Thymus (tissue), 11 donors: ENCODE measurements around the gene WAC. TPM values are rescaled to one million over a fixed set of nuclear protein-coding genes. Genes with fewer than 3 reads are reported as not detected.
"Not testable (repeated sequence)": the region's sequence is repeated elsewhere in the genome, so short reads cannot be mapped to it uniquely, and the experiment has no call there.

Experiments
- DNase-seq, 9 donors: peaks; one replicate each; pipeline ENCODE4 v3.0.0-alpha.2; 2013; ENCODE audit warnings: low spot score in 9 of 9, low read depth in 6 of 9, missing footprints in 1 of 9
- H3K27ac ChIP-seq, 2 donors: one replicate each; pipeline ENCODE4 v1.5.1; 2013; ENCODE audit warnings: control low read depth in 1 of 2, low read depth in 1 of 2, low read length in 1 of 2, mild to moderate bottlenecking in 1 of 2, moderate library complexity in 1 of 2
- H3K27me3 ChIP-seq, 2 donors: one replicate each; pipeline ENCODE4 v1.5.1; 2013; ENCODE audit warnings: low read length in 1 of 2; ENCODE audit not compliant: control insufficient read depth in 2 of 2, insufficient read depth in 1 of 2
- H3K36me3 ChIP-seq, 2 donors: one replicate each; pipeline ENCODE4 v1.5.1; 2013; ENCODE audit warnings: low read length in 1 of 2, mild to moderate bottlenecking in 1 of 2, moderate library complexity in 1 of 2; ENCODE audit not compliant: control insufficient read depth in 2 of 2, insufficient read depth in 2 of 2
- H3K4me1 ChIP-seq, 2 donors: one replicate each; pipeline ENCODE4 v1.5.1; 2013; ENCODE audit warnings: low read length in 2 of 2; ENCODE audit not compliant: control insufficient read depth in 2 of 2, insufficient read depth in 2 of 2
- H3K4me3 ChIP-seq, 2 donors: one replicate each; pipeline ENCODE4 v1.5.1; 2013; ENCODE audit warnings: low read length in 2 of 2, control low read depth in 1 of 2, mild to moderate bottlenecking in 1 of 2
- H3K9me3 ChIP-seq, 2 donors: one replicate each; pipeline ENCODE4 v1.5.1; 2013; ENCODE audit warnings: low read length in 1 of 2, mild to moderate bottlenecking in 1 of 2; ENCODE audit not compliant: control insufficient read depth in 2 of 2, insufficient read depth in 1 of 2
- WGBS: extraction: QIAGEN DNeasy Blood & Tissue Kit; methylation state at CpG from one replicate; pipeline ENCODE4 v1.1.7; 2013; 5-methylcytosine and 5-hydroxymethylcytosine counted together
- polyA plus RNA-seq: library from polyadenylated mRNA; stranded (reverse); fragments of 200-250 nt; gene quantifications from one replicate; pipeline ENCODE4 v1.2.3, GENCODE V29; 2013
- total RNA-seq: library from RNA; stranded (reverse); fragments of 120-200 nt; gene quantifications from one replicate; pipeline ENCODE4 v1.2.4, GENCODE V29; 2013
- donor health status: healthy.

The WAC gene
- total and polyA plus RNA-seq, 2 donors = 54.2 to 70.5 TPM

GRCh38 chr10:28570598-28570997 lies 37.7 kb downstream of the WAC start:
- no peak for DNase-seq
- WGBS = 92% methylated on average over 1 of the region's 1 CpG
- H3K27ac ChIP-seq = no peak overlapping the region
- H3K27me3 ChIP-seq = no peaks in the 10 kb centered on the region
- H3K36me3 ChIP-seq = peaks cover 6 to 41% of the 10 kb centered on the region in 2 donors
- no peaks in the 10 kb centered on the region for H3K4me1 ChIP-seq
- H3K4me3 ChIP-seq = no peak overlapping the region
- no peaks in the 10 kb centered on the region for H3K9me3 ChIP-seq

- no peak for DNase-seq
- Histone ChIP-seq H3K36me3 (peaks cover 6 to 34% of the 10 kb centered on the region in 2 donors), H3K4me3 (no peak overlapping the region), H3K27me3 (no peaks in the 10 kb centered on the region), H3K27ac (no peak overlapping the region), H3K9me3 (no peaks in the 10 kb centered on the region), H3K4me1 (no peaks in the 10 kb centered on the region)
- WGBS = 91% methylated on average over 6 of the region's 6 CpGs
These were observed 38.3 kb downstream of the WAC start for GRCh38 chr10:28571265-28571664.

GRCh38 chr10:28574214-28574613 lies 41.3 kb downstream of the WAC start:
- not testable (repeated sequence) for H3K4me3 ChIP-seq, H3K27ac ChIP-seq, H3K9me3 ChIP-seq, H3K27me3 ChIP-seq, H3K4me1 ChIP-seq, DNase-seq
- H3K36me3 ChIP-seq = peaks cover 2 to 25% of the 10 kb centered on the region in 2 donors
- 97% methylated on average over 10 of the region's 10 CpGs for WGBS

- H3K4me3 ChIP-seq = no peak overlapping the region
- no peaks in the 10 kb centered on the region for H3K27me3 ChIP-seq
- WGBS = 98% methylated on average over 5 of the region's 5 CpGs
- peaks cover 2 to 26% of the 10 kb centered on the region in 2 donors for H3K36me3 ChIP-seq
- no peak overlapping the region for H3K27ac ChIP-seq
- H3K4me1 ChIP-seq = no peaks in the 10 kb centered on the region
- no peaks in the 10 kb centered on the region for H3K9me3 ChIP-seq
- DNase-seq = no peak
These were observed 42.9 kb downstream of the WAC start for GRCh38 chr10:28575852-28576251.

GRCh38 chr10:28577506-28577905 lies 44.6 kb downstream of the WAC start:
- DNase-seq = no peak
- Histone ChIP-seq H3K36me3 (peaks cover 2 to 27% of the 10 kb centered on the region in 2 donors), H3K27me3 (no peaks in the 10 kb centered on the region), H3K4me1 (no peaks in the 10 kb centered on the region), H3K4me3 (no peak overlapping the region), H3K9me3 (no peaks in the 10 kb centered on the region), H3K27ac (no peak overlapping the region)
- WGBS = 94% methylated on average over 4 of the region's 4 CpGs

GRCh38 chr10:28578454-28578853 lies 45.5 kb downstream of the WAC start:
- no peak for DNase-seq
- Histone ChIP-seq H3K4me1 (no peaks in the 10 kb centered on the region), H3K9me3 (no peaks in the 10 kb centered on the region), H3K27ac (no peak overlapping the region), H3K4me3 (no peak overlapping the region), H3K36me3 (peaks cover 2 to 29% of the 10 kb centered on the region in 2 donors), H3K27me3 (no peaks in the 10 kb centered on the region)
- over 99% methylated on average over 2 of the region's 2 CpGs for WGBS

GRCh38 chr10:28580825-28581224 lies 47.9 kb downstream of the WAC start:
- WGBS = 100% methylated on average over 1 of the region's 1 CpG
- Histone ChIP-seq H3K27me3 (no peaks in the 10 kb centered on the region), H3K27ac (no peak overlapping the region), H3K9me3 (no peaks in the 10 kb centered on the region), H3K4me3 (no peak overlapping the region), H3K4me1 (no peaks in the 10 kb centered on the region), H3K36me3 (peaks cover 15 to 43% of the 10 kb centered on the region in 2 donors)
- no peak for DNase-seq

- Histone ChIP-seq H3K36me3 (peaks cover 22 to 52% of the 10 kb centered on the region in 2 donors), H3K27ac (no peak overlapping the region), H3K4me1 (no peaks in the 10 kb centered on the region), H3K27me3 (no peaks in the 10 kb centered on the region), H3K9me3 (no peaks in the 10 kb centered on the region), H3K4me3 (no peak overlapping the region)
- WGBS = 85% methylated on average over 2 of the region's 2 CpGs
- no peak for DNase-seq
These were observed 49.0 kb downstream of the WAC start for GRCh38 chr10:28581916-28582315.

GRCh38 chr10:28585076-28585475 lies 52.2 kb downstream of the WAC start:
- 81% methylated on average over 6 of the region's 6 CpGs for WGBS
- no peaks in the 10 kb centered on the region for H3K9me3 ChIP-seq
- DNase-seq = no peak
- H3K27ac ChIP-seq = no peak overlapping the region
- H3K27me3 ChIP-seq = no peaks in the 10 kb centered on the region
- no peak overlapping the region for H3K4me3 ChIP-seq
- H3K4me1 ChIP-seq = no peaks in the 10 kb centered on the region
- peaks cover 31 to 62% of the 10 kb centered on the region in 2 donors for H3K36me3 ChIP-seq

- WGBS = 98% methylated on average over 4 of the region's 4 CpGs
- Histone ChIP-seq H3K36me3 (peaks cover 37 to 65% of the 10 kb centered on the region in 2 donors), H3K9me3 (no peaks in the 10 kb centered on the region), H3K4me3 (no peak overlapping the region), H3K27ac (no peak overlapping the region), H3K4me1 (no peaks in the 10 kb centered on the region), H3K27me3 (no peaks in the 10 kb centered on the region)
- DNase-seq = no peak
These were observed 53.3 kb downstream of the WAC start for GRCh38 chr10:28586176-28586575.
